Omental fat pad (tissue), 4 donors: ENCODE data around the gene MFAP3. TPM values are rescaled to one million over a fixed set of nuclear protein-coding genes. Genes with fewer than 3 reads are reported as not detected.

Source experiments
- ATAC-seq: fragments of 150-250 bp; one replicate; pipeline ENCODE4 v1.9.1; 2016; ENCODE audit warnings: mild to moderate bottlenecking, moderate library complexity; ENCODE audit not compliant: low FRiP score
- DNase-seq: peaks from one replicate; pipeline ENCODE4 v3.0.0-alpha.2; 2019; ENCODE audit warnings: low spot score
- CTCF ChIP-seq, 3 donors: fragments of 450-650 bp; IDR thresholded peaks; one replicate each; pipeline ENCODE4 v1.5.1; 2016 to 2017; ENCODE audit warnings: antibody characterized with exemption in 3 of 3, mild to moderate bottlenecking in 3 of 3, moderate library complexity in 2 of 3
- total RNA-seq, 4 donors: library from RNA; depleted of rRNA; stranded (reverse); fragments of >200 nt; gene quantifications; one replicate each; pipeline ENCODE4 v1.1.0, GENCODE V29; 2016

Gene MFAP3
- total RNA-seq, 4 donors from 2014 or later, result 33.1 to 99.6 (median 43.1) TPM

GRCh38 chr5:154034944-154035343 is 3.8 kb upstream of the MFAP3 start:
- TF ChIP-seq CTCF (IDR thresholded peaks at IDR 0.05), result no peak
- ATAC-seq (no peak), DNase-seq (no peak)

- DNase-seq (no peak), ATAC-seq (peak; percentile 59)
- no peak for TF ChIP-seq CTCF (IDR thresholded peaks at IDR 0.05)
These were observed 483 bp upstream of the MFAP3 start for GRCh38 chr5:154038261-154038706.

- no peak for TF ChIP-seq CTCF (IDR thresholded peaks at IDR 0.05)
- ATAC-seq (no peak), DNase-seq (no peak)
These were observed 677 bp downstream of the MFAP3 start for GRCh38 chr5:154039458-154039829.

GRCh38 chr5:154042766-154043165 is 4.0 kb downstream of the MFAP3 start:
- ATAC-seq (no peak), DNase-seq (no peak)
- no peak for TF ChIP-seq CTCF (IDR thresholded peaks at IDR 0.05)

- no peak for ATAC-seq
- TF ChIP-seq CTCF (IDR thresholded peaks at IDR 0.05), result no peak
These were observed 5.3 kb downstream of the MFAP3 start for GRCh38 chr5:154044099-154044498.

GRCh38 chr5:154044581-154044980 is 5.8 kb downstream of the MFAP3 start:
- ATAC-seq (no peak), DNase-seq (no peak)
- TF ChIP-seq CTCF (IDR thresholded peaks at IDR 0.05), result no peak

More at GRCh38 chr5:154044099-154044498, 5.3 kb downstream of the MFAP3 start:
- DNase-seq, result no peak

- no peak for TF ChIP-seq CTCF (IDR thresholded peaks at IDR 0.05)
- no peak for DNase-seq
- ATAC-seq, result no peak
These were observed 7.7 kb downstream of the MFAP3 start for GRCh38 chr5:154046486-154046885.
